Right atrium auricular region (tissue), 2 donors: ENCODE data around the gene MRPS7. TPM values are rescaled to one million over a fixed set of nuclear protein-coding genes. Genes with fewer than 3 reads are reported as not detected.
"Not testable (repeated sequence)": the region's sequence is repeated elsewhere in the genome, so short reads cannot be mapped to it uniquely, and the experiment has no call there.

Experiments
- DNase-seq: peaks from one replicate; pipeline ENCODE4 v3.0.0-alpha.2; 2019; ENCODE audit warnings: low spot score
- H3K27ac ChIP-seq, 2 donors: fragments of 200-600 bp; sonication (generic); 1 replicate in 1 of 2; 2 replicates in 1 of 2; pipeline ENCODE4 v1.5.1; 2016 to 2019
- H3K27me3 ChIP-seq, 2 donors: fragments of 200-600 bp; sonication (generic); one replicate each; pipeline versions ENCODE4 v1.5.1 to v1.6.0; 2017 to 2019
- H3K36me3 ChIP-seq: fragments of 200-600 bp; sonication (generic); one replicate; pipeline ENCODE4 v1.5.1; 2016
- H3K4me1 ChIP-seq, 2 donors: fragments of 200-600 bp; sonication (generic); one replicate each; pipeline versions ENCODE4 v1.5.1 to v1.6.0; 2017 to 2019
- H3K4me3 ChIP-seq, 2 donors: fragments of 200-600 bp; sonication (generic); 1 replicate in 1 of 2; 2 replicates in 1 of 2; pipeline ENCODE4 v1.5.1; 2017 to 2019; ENCODE audit warnings: mild to moderate bottlenecking in 1 of 2, moderate library complexity in 1 of 2
- H3K9me3 ChIP-seq, 2 donors: fragments of 200-600 bp; sonication (generic); one replicate each; pipeline ENCODE4 v1.5.1; 2019
- CTCF ChIP-seq, 2 donors: fragments of 200-600 bp; sonication (generic); IDR thresholded peaks; one replicate each; pipeline ENCODE4 v1.5.1; 2019; ENCODE audit warnings: antibody characterized with exemption in 2 of 2
- total RNA-seq, 2 donors: library from RNA; depleted of rRNA; stranded (reverse); fragments of >200 nt; gene quantifications; one replicate each; pipeline ENCODE4 v1.1.0, GENCODE V29; 2016

The MRPS7 gene
- total RNA-seq, 2 donors from 2014 or later = 66.7 to 74.1 TPM

GRCh38 chr17:75252039-75252816, 9.5 kb upstream of the MRPS7 start:
- Histone ChIP-seq H3K4me3 (no peak overlapping the region), H3K36me3 (no peaks in the 10 kb centered on the region), H3K27me3 (no peaks in the 10 kb centered on the region), H3K4me1 (peaks cover 0 to 17% of the 10 kb centered on the region in 2 donors), H3K27ac (no peak overlapping the region), H3K9me3 (no peaks in the 10 kb centered on the region)
- no peak for TF ChIP-seq CTCF (IDR thresholded peaks at IDR 0.05)
- DNase-seq = no peak

GRCh38 chr17:75255954-75256698, 5.6 kb upstream of the MRPS7 start:
- not testable (repeated sequence) for H3K4me3 ChIP-seq, DNase-seq
- peak overlapping the region in 1 of 2 donors; percentile 51 for H3K27ac ChIP-seq

GRCh38 chr17:75257228-75257627, 4.5 kb upstream of the MRPS7 start:
- not testable (repeated sequence) for H3K9me3 ChIP-seq, DNase-seq, H3K27me3 ChIP-seq, H3K36me3 ChIP-seq, H3K27ac ChIP-seq, H3K4me3 ChIP-seq
- H3K4me1 ChIP-seq = peaks cover 0 to 19% of the 10 kb centered on the region in 2 donors

More at GRCh38 chr17:75255954-75256698, 5.6 kb upstream of the MRPS7 start:
- not testable (repeated sequence) for H3K9me3 ChIP-seq, H3K27me3 ChIP-seq, H3K36me3 ChIP-seq
- H3K4me1 ChIP-seq = peaks cover 0 to 18% of the 10 kb centered on the region in 2 donors

- H3K36me3 ChIP-seq = peaks cover 28% of the 10 kb centered on the region
- peaks cover 0 to 29% of the 10 kb centered on the region in 2 donors for H3K4me1 ChIP-seq
- TF ChIP-seq CTCF (IDR thresholded peaks at IDR 0.05) = peak in 1 of 2 donors; percentile 16
- H3K27ac ChIP-seq = peak overlapping the region; percentile 84 to 94
- no peaks in the 10 kb centered on the region for H3K27me3 ChIP-seq
- H3K4me3 ChIP-seq = peak overlapping the region; percentile 91 to 93
- no peaks in the 10 kb centered on the region for H3K9me3 ChIP-seq
- DNase-seq = no peak
Observed at GRCh38 chr17:75260641-75261335, 891 bp upstream of the MRPS7 start.

- peaks cover 42% of the 10 kb centered on the region for H3K36me3 ChIP-seq
- H3K27ac ChIP-seq = peak overlapping the region; percentile 84 to 94
- no peak for TF ChIP-seq CTCF (IDR thresholded peaks at IDR 0.05)
- H3K4me3 ChIP-seq = peak overlapping the region; percentile 91 to 93
- no peaks in the 10 kb centered on the region for H3K27me3 ChIP-seq
- H3K9me3 ChIP-seq = no peaks in the 10 kb centered on the region
- H3K4me1 ChIP-seq = peaks cover 0 to 29% of the 10 kb centered on the region in 2 donors
- no peak for DNase-seq
Observed at GRCh38 chr17:75262112-75262606, 480 bp downstream of the MRPS7 start.

- no peak for TF ChIP-seq CTCF (IDR thresholded peaks at IDR 0.05)
- Histone ChIP-seq H3K9me3 (no peaks in the 10 kb centered on the region), H3K36me3 (peaks cover 45% of the 10 kb centered on the region), H3K4me3 (no peak overlapping the region), H3K4me1 (peaks cover 0 to 29% of the 10 kb centered on the region in 2 donors), H3K27me3 (no peaks in the 10 kb centered on the region), H3K27ac (no peak overlapping the region)
- no peak for DNase-seq
Observed at GRCh38 chr17:75263055-75263454, 1.4 kb downstream of the MRPS7 start.
